Measurements from ENCODE around the gene RTRAF. TPM values are rescaled to one million over a fixed set of nuclear protein-coding genes. Genes with fewer than 3 reads are reported as not detected.

RTRAF gene
- total RNA-seq = 110 TPM

- ATAC-seq (peak; percentile 99), DNase-seq (ENCODE audit: low spot score) (peak; percentile 95)
- intact Hi-C loops (cut with DNase I) = no loop called here
Observed at GRCh38 chr14:51989293-51990234, at the start of gene RTRAF. TSS of gene RTRAF (plus strand) at chr14:51989546. CDS start at chr14:51989640, 94 bp downstream.

DNA sequence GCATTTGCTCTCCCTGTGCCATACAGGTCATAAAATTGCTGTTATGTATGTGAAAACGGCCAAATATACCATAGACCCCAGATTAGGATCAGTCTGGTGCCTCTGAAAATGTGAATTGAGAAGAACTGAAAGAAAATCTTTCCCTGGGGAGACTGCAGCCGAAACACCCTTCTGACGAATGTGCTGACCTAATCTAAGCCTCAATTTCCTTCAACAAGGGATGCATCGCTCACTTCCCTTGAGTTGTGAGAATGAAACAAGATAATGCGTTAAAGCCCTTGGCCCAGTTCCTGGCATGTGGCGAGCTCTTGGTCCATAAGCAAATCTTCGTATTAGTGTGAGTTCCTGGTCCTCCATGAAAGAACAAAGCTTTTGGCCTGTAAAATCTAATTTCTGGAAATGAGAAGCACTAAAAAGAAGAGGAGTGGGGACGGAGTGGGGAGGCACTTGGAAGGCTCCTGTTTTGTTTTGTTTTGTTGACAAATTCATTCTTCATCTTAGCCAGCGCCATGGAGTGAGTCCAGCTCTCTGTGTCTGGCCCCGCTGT is 49.5 kb upstream of the RTRAF start:
- DNase-seq (ENCODE audit: low spot score) = no peak
- no peak for ATAC-seq
- intact Hi-C loops (cut with DNase I) = no loop called here

GRCh38 chr14:51942971-51943370 is 46.4 kb upstream of the RTRAF start:
- DNase-seq (ENCODE audit: low spot score) (no peak), ATAC-seq (no peak)
- intact Hi-C loops (cut with DNase I) = no loop called here

DNA sequence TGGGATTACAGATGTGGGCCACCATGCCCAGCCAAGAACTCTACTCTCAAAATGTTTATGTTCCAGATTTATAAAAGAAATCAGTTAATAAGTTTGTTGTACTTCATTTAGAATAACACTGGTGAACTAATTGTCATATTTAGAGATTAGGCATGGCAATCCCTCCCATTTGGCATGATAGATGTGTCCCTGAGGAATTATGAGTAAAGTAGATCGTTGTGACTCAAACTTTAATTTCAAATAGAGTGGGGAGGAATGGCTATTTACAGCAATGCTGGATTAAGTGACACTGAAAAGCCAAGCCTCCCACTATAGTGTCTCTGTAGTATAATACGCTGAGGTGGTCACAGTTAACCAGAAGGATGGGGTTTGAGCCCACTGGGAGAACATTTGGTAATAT is 39.3 kb upstream of the RTRAF start:
- DNase-seq (ENCODE audit: low spot score) (no peak), ATAC-seq (peak; percentile 20)
- intact Hi-C loops (cut with DNase I) = no loop called here

DNA sequence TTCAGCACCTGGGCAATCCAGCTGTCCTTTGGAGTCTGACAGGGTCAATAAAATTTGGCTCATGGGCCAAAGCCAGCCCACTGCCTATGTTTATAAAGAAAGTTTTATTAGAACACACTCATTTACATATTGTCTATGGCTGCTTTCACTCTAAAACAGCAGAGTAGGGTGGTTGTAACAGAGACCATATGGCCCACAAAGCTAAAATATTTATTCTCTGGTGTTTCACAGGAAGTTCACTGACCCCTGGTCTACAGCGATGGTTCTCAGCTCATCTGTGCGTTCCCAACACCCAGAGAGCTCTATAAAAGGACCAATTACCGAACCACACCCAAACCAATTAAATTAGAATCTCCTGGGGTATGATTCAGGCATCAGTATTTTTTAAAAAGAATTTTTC is 37.7 kb upstream of the RTRAF start:
- DNase-seq (ENCODE audit: low spot score) = no peak
- no peak for ATAC-seq
- intact Hi-C loops (cut with DNase I) = no loop called here

- DNase-seq (ENCODE audit: low spot score) (no peak), ATAC-seq (no peak)
- intact Hi-C loops (cut with DNase I) = no loop called here
Observed at GRCh38 chr14:51954031-51954430, 35.3 kb upstream of the RTRAF start.

DNA sequence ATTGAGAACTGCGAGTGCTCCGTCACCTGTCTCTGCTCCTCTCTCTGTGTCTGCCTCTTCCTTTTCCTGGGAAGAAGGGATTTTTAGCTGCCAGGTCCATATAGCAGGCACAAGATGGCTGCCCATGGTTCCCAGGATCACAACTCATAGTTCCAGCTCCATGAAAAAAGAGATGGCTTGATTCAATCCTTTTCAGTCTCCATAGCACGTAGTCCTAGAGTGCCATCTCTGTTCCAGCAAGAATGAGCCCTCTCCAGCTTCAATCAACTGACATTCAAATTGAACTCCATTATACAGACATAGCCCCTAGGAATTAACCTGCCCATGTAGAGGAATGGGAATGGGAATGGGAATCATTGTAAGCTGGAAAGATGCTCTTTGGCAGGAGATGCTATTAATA is 34.7 kb upstream of the RTRAF start:
- intact Hi-C loops (cut with DNase I) = no loop called here
- ATAC-seq = no peak
- DNase-seq (ENCODE audit: low spot score) = no peak

DNA sequence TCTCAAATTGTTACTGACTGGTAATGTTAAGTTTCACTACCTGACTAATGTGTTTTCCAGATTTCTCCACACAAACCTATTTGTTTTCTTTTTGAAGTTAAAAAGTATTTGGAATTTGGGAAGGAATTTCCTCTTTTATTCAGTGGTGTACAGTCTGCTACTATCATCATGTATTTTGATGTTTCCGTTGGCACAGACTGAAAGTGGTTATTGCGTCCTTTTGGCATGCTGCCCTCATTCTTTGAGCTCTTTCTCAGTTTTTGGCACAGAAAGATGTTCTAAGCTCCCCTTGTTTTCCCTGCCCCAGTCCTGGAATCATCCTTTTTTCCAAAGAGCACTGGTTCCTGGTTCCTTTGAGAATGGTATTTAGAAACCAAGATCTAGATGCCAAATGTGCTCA is 31.4 kb upstream of the RTRAF start:
- ATAC-seq (peak; percentile 70), DNase-seq (ENCODE audit: low spot score) (no peak)
- intact Hi-C loops (cut with DNase I) = no loop called here

- ATAC-seq (no peak), DNase-seq (ENCODE audit: low spot score) (no peak)
- intact Hi-C loops (cut with DNase I) = no loop called here
Observed at GRCh38 chr14:51959928-51960327, 29.4 kb upstream of the RTRAF start.

- ATAC-seq = no peak
- intact Hi-C loops (cut with DNase I) = no loop called here
Observed at GRCh38 chr14:51960866-51961265, 28.5 kb upstream of the RTRAF start.

GRCh38 chr14:51962711-51963110 is 26.6 kb upstream of the RTRAF start:
- intact Hi-C loops (cut with DNase I) = no loop called here
- no peak for DNase-seq (ENCODE audit: low spot score)
- no peak for ATAC-seq

More at GRCh38 chr14:51960866-51961265, 28.5 kb upstream of the RTRAF start:
- no peak for DNase-seq (ENCODE audit: low spot score)

DNA sequence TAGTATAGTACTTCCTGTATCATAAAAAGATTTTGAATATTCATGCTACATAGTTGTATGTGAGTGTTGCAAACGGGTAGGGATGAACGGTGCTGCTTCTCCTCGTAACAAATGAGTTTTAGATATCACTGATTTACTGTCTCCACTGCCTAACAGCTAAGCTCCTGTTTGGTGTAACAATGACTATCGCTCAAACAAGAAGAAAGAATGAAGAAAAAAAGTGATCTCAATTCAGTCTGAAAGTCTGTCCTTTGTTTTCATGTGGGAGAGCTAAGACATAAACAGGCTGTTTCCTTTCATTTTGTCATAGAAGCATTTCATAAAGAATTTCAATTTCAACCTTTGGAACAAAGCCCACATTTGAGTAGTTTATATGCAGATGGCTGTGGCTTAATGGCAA is 26.1 kb upstream of the RTRAF start:
- no peak for DNase-seq (ENCODE audit: low spot score)
- peak; percentile 68 for ATAC-seq
- intact Hi-C loops (cut with DNase I) = no loop called here

GRCh38 chr14:51967521-51967920 is 21.8 kb upstream of the RTRAF start:
- intact Hi-C loops (cut with DNase I) = no loop called here
- no peak for DNase-seq (ENCODE audit: low spot score)
- ATAC-seq = no peak

GRCh38 chr14:51969852-51970540 is 19.4 kb upstream of the RTRAF start:
- DNase-seq (ENCODE audit: low spot score) (no peak), ATAC-seq (no peak)
- intact Hi-C loops (cut with DNase I) = no loop called here

DNA sequence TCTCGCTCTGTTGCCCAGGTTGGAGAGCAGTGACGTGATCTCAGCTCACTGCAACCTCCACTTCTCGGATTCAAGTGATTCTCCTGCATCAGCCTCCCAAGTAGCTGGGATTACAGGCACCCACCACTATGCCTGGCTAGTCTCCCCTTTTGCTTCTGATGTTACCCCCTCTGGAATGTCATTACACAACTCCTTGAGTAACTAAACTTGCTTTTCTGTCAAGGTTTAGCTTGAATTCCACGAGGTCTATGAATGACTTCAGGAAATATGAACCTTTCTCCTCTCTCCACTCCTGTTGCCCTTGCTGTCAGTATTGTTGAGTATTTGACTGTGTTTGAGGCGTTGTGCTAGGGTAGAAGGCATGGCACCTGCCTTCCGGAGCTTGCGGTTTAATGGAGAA is 16.8 kb upstream of the RTRAF start:
- intact Hi-C loops (cut with DNase I) = no loop called here
- DNase-seq (ENCODE audit: low spot score) (no peak), ATAC-seq (no peak)

- intact Hi-C loops (cut with DNase I) = no loop called here
- DNase-seq (ENCODE audit: low spot score) (no peak), ATAC-seq (no peak)
Observed at GRCh38 chr14:51977075-51977474, 12.3 kb upstream of the RTRAF start.

- peak; percentile 26 for ATAC-seq
- intact Hi-C loops (cut with DNase I) = no loop called here
- DNase-seq (ENCODE audit: low spot score) = no peak
Observed at GRCh38 chr14:51978681-51979085, 10.7 kb upstream of the RTRAF start.

DNA sequence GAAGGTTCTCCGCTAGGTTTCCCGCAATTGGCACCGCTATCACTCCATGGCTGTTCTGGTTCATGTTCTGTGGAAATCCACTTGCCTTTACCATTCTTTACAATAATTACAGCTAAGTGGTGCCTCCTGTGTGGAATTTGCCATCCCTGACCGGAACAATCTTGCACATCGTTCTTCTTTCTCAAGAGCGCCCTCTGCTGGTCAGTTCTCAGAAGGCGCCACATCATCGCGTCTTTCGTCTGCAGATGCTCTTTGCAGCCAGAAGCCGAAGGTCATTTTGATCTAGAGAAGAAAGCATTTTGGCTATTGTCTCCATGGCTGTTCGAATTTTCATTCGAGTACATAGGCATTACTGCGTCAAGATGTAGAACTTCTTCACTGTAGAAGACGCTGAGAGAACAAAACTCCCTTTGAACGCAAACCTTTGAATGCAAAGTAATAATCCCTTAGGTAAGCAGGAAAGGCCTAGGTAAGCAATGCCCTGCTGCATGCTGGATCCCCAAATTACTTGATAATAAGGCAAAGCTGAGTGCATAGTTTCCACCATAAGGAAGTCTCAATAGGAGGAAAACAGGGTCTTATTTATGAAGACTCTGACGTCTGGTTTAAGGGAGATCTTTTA is 10.1 kb upstream of the RTRAF start:
- intact Hi-C loops (cut with DNase I) = no loop called here
- ATAC-seq (peak; percentile 90), DNase-seq (ENCODE audit: low spot score) (peak; percentile 94)

DNA sequence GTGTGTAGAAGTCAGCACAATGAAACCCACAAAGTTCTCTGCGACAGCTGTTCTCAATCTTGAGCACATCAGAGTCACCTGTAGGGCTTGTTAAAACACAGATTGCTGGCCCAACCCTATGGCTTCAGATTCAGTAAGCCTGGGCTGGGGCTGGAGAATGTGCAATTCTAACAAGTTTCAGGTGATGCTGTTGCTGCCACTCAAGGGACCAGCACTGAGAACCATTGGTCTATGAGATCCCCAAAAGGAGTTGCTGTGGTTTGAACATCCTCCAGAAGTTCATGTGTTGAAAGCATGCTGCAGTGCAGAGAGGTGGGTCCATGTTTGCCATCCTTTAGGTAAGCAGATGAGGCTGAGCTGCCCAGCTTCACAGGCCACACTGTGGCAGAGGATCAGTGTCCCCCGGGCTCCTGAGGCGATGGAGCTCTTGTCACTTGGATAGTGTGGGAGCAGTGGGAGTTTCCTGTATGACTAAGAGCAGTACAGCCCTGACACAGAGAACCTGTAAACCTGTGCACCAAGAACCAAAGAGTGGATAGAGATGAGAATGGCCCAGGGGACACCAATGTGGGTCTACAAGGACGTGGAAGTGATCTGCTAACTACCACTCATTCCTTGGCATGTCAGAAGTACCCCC is 8.0 kb upstream of the RTRAF start:
- intact Hi-C loops (cut with DNase I) = no loop called here
- DNase-seq (ENCODE audit: low spot score) = no peak
- no peak for ATAC-seq

Measured in sciatic nerve (tissue), 2 donors.